GM21825 (cell line): ENCODE results near the gene FAP.

Experiments used
- ATAC-seq: cut with Tn5 transposase; IDR thresholded peaks from one replicate; pipeline ENCODE4 v1.9.1; 2021; ENCODE audit warnings: mild to moderate bottlenecking, moderate library complexity; ENCODE audit not compliant: unreplicated experiment

The FAP gene

DNA sequence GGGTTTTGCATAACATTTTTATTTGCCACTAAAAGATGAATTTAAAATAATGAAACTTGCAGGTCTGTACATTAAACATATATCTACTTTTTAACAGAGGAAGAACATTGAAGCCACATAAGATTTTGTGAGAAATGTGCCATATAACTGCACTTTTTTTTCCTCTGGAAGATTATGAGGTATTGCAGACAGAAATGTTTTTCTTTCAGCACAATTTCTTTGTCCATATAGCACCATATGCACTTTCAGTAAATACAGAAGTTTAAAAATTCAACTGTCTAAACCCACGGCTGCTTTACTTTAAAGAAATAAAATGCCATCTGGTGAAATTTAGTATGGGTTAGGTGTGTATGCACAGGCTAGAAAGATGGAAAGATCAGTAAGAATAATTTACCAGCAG is 470 bp upstream of the FAP start:
- ATAC-seq, result no peak

DNA sequence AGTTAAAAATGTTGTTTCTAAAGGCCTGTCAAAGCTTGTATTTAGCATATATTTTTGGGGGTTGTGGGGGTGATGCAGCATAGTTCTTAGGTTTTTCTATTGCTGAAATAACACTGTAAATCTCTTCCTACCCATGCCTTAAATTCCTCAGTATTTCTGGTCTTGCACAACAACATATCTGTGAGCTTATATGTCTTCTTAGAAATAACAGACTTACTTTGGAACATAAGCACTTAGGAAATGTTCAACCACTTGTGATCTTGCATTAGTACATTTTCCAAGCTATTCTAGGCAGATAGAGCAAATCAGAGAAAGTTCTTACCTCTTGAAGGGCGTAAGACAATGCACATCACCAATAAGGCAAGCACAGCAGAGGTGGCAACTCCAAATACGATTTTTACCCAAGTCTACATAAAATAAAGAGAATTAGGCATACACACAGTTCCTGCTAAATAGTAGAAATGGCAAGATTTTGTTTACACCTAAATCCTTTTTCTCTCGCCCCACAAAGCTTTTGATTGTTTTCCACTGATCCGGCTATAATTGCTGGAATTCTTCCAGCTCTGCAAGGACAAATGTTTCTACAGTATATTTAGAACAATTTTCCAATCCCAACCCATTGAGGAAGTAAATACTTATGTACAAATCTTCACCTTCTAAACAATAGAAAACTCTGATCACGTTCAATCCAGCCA is 512 bp downstream of the FAP start:
- no peak for ATAC-seq

DNA sequence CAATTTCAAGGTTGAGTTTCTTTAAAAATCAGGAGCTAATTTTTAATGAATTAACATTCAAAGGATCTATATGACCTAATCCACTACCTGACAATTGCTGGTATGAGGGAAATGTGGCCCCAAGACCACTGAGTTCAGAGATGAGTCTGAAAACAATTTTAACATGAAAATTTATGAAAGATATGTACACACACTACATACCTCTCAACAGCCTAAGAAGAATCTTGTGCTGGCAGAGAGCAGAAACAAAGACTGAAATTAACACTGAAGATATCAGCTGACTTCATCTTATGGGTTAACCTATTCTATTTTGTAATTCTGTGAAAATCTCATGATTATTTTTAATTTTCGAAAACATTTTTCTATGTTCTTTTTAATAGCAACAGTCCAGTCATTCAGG is 1.7 kb downstream of the FAP start:
- no peak for ATAC-seq

DNA sequence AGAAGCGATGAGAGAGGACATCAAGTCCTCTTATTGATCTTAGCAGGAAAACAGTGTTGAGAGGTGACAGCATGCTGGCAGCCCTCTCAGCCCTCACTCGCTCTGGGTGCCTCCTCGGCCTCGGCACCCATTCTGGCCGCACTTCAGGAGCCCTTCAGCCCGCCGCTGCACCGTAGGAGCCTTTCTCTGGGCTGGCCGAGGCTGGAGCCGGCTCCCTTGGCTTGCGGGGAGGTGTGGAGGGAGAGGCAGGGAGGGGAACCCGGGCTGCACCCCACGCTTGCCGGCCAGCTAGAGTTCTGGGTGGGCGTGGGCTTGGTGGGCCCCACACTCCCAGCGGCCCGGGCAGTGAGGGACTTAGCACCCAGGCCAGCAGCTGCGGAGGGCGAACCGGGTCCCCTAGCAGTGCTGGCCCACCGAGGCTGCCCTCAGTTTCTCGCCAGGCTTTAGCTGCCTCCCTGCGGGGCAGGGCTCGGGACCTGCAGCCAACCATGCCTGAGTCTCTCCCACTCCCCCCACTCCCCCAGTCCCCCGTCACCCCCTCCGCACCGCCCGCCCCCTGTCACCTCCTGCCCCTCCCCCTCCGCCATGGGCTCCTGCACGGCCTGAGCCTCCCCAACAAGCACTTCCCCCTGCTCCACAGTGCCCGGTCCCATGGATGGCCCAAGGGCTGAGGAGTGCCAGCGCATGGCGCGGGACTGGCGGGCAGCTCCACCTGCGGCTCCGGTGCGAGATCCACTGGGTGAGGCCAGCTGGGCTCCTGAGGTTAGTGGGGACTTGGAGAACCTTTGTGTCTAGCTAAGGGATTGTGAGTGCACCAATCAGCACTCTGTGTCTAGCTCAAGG is 8.4 kb downstream of the FAP start:
- ATAC-seq, result no peak

DNA sequence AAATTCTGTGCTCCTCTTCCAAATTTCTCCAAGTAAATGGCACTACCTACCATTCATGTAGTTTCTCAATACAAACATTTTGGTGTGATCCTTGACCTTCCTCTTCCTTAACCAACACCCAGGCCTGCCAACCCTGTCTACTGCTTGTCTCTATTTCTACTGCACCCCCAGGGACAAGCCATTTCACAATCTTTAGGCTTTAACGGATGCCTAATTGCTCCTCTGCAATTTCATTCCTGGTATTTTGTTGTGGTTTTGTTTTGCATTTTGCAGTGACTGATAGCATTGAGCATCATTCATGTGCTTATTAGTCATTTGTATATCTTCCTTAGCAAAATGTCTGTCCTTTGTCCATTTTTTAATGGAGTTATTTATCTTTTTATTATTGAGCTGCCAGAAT is 10.0 kb downstream of the FAP start:
- no peak for ATAC-seq

DNA sequence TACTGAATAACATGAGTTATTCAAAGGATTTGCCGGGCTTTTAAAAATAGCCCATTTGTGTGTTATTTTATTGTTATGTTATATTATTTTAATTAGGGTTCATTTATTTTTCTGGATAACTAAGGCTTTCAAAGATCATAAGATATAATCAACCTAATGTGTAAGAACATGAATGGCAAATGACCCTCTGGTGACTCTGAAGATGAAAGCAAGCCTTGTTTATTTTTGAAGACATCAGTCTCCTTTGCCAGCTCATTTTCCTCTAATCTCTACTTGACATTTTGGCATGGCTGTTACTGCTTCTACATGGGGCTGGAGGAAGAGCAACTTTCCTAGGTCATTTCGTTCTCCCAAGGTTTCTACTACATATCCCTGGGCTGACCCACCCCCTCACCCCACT is 10.6 kb downstream of the FAP start:
- ATAC-seq, result no peak

DNA sequence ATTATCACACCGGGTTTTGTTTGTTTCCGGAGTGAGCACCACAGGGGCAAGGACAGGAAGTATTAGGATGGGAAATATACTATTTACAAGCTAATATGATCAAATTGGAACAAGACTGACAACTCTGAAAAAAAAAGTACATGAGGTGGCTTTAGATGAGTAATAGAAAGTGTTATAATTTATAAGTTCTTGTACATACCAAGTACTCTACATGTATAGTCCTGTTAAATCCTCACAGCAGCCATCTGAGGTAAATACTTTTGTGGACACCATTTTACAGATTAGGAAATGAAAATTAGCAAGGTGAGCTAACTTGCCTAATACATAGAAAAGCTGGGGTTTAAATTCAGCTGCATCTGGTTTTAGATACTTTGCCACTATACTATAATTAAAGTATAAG is 11.2 kb downstream of the FAP start:
- no peak for ATAC-seq

DNA sequence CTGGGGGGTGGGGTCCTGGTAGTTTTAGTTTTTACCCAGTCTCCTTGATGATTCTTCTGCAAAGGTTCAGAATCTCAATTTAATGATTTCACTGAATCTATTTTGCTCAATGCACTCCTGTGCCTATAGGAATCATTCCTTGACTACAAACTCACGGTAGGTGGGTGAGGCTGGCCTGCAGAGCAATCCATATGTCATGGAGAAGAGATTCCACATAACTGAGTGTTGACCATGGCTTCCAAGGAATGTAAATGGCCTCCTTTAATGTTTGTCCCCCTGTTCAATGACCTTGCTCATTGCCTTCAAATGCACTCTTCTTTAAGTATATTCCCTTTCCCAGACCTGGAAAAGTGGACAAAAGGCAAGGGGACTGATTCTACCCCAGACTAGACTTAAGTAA is 12.5 kb downstream of the FAP start:
- ATAC-seq, result no peak

DNA sequence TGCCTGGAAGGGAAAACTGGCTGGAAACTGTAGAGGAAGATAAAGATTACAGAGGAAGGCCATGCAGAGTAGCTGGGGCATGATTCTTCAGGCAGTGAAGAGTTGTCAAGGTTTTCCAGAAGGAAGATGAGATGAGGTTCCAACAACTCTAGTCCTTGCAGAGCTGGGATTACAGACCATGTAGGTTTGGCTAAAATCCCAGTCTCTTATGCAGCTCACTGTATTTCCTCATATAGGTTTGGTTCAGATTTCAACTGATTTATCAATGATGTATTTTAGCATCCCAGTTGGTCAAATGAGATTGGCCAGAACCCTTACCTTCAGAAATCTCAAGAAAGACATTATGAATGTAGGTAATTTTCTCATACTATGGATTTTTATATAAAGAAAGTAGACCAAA is 16.4 kb downstream of the FAP start:
- no peak for ATAC-seq

DNA sequence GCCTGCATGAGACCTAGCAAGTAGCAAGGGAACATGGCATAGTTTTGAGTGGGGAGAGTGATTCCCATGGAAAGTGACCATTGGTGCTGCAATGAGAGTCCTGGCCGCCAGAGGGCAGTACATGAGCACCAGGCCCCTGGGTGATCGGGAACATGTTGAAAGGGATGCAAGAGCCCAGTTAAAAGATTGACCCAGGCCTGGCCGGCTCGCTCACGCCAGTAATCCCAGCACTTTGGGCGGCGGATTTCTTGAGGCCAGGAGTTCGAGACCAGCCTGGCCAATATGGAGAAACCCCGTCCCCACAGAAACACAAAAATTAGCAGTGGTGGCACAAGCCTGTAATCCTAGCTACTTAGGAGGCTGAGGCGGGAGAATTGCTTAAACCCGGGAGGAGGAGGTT is 22.2 kb downstream of the FAP start:
- ATAC-seq, result peak; percentile 93

DNA sequence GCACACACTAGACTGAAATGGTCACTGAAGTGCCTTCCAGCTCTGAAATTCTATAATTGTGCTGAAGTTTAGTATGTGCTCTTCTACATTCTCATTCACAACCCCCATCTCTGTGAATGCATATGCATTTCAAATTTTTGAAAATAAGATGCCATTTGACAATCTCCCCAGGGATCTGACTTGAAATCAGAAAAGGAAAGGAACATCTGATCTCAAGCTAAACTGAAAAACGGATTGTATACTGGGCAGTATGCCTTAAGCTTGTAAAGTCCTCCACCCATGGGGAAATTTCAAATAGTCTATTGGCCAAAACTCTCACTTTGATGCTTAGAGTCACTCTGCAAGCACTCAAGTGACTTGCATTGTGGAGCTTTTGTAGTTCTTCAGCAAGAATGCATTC is 22.9 kb downstream of the FAP start:
- ATAC-seq, result no peak

DNA sequence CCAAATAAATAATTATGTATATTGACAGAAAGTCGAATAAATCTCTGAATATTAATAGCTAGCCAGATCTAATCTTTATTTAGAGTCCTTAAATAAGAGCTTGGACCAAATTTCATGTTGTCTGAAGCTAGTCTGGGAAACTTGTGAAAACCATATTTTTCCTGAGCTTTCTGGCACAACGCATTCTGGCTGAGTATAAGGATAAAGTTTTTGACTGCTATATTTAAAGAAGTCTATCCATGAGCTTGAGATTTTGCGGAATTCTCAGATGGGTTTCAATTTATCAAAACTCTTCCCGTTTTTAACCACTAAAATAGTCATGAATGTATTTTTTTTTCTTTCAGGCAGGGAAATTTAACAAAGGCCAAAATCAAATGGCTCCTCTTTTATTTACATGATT is 23.8 kb downstream of the FAP start:
- no peak for ATAC-seq

DNA sequence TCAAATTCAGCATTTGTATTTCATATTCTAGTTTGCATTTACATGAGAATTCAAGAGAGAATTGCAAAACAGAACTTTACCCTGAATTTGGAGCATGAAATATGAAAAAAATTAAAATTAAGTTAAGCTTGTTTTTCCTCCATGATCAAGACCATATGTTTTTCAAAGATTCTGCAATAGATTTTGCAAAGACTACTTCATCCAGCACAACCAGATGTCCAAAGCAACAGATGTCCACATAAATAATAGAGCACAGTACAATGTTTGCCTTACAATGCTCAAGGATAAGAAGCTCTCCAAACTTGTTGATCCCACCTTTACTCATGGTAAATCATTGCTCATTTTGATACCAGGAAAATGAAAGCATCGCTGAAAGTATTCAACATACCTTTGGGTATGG is 25.6 kb downstream of the FAP start:
- ATAC-seq, result no peak

DNA sequence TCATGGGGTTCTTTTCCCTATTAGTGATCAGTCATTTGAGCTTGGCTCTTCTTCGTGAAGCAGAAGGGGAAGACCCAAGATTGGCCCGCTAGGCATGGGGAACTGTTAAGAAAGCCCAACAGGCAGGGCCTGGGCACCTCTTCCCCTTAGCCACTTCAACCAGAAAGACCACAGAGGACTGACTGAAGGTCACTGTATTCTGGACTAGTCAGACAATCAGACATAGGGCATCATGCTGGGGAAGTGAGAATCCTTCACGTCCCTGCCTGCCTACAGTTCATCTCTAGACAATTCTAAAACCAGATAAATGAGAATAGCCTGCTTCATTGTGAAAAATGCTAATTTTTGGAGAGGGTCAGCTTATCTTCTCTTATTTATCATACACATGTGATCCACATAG is 28.1 kb downstream of the FAP start:
- no peak for ATAC-seq

DNA sequence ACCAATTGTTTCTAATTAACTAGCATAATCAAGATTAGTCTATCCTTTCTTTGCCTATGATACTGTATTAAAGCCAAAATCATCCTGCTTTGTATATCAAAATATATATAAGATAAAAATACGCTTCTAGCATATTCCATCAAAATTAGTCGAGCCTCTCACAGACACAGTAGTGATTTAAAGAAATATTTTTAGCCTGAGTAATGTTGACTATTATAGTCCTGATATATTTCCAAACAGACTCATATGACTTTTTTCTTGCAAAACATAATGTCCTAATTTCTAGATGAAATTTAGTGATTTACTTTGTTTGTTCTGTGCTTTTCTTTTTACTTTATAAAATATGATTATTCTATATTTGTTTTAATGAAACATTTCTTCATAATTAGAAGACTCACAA is 30.9 kb downstream of the FAP start:
- no peak for ATAC-seq

DNA sequence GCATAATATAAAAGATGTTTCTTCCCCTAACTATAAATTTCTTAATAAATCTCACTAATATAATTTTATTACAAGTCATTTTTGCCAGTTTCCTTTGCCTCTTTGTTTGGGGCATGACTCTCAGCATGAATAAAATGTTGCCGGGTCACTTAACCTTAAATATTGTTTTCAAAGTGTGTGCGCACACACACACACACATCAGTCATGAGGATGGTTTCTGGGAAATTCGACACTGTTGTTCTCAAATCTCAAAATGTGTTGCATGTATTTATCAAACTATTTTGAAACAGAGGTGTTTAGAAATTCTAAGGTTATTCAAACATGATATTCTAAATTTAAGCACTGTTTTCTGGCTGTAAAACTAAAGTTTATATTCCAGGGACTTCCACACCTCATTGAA is 31.5 kb downstream of the FAP start:
- ATAC-seq, result no peak

DNA sequence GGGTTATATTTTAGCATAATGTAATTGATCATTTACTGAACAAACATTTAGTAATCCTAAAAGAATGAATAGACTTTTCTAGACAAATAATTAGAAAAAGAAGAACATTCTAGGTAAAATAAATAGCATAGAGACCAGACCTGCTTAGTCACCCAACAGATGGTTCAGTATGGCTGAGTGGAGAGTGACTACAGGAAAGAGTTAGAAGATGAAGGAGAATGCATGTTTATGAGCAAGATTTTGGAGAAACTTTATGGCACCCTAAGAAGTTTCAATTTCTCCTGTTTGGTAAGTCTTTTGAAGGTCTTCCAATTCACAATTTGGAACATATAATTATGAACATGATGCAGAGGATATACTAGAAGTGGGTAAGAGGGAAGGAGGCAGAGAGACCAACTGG is 32.9 kb downstream of the FAP start:
- no peak for ATAC-seq

DNA sequence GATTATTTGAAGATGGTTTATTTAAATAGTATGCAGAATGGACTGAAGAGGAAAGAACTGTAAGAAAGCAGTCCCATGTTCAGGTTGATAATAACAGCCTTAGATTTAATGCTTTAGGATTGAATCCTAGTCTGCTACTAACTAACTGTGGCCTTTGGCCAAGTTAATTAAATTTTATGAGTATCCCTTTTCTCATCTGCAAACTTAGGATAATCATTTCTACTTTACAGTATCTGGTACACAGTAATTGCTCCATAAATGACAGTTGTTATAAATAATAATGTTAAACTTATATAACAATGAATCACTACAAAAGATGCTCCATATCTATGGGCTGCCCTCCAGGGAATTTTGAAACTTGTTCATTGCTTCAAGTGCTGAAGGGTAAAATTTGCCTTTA is 41.0 kb downstream of the FAP start:
- no peak for ATAC-seq

DNA sequence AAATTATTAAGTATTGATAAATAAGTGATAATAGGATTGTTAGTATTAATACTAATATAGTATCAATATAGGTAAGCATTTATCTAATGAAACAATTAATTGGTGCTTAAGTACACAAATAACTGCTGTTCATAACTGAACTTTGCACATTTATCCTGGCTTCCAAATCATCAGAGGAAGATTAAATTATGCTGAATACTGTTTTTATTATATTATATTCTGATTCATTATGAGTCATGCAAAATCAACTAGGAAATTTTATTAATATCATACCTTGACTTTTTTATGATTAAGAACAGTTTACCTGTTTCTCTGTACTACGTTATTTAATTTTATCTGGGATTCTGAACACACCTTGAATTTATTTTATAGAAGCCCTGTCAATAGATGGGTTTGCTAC is 42.6 kb downstream of the FAP start:
- ATAC-seq, result no peak

DNA sequence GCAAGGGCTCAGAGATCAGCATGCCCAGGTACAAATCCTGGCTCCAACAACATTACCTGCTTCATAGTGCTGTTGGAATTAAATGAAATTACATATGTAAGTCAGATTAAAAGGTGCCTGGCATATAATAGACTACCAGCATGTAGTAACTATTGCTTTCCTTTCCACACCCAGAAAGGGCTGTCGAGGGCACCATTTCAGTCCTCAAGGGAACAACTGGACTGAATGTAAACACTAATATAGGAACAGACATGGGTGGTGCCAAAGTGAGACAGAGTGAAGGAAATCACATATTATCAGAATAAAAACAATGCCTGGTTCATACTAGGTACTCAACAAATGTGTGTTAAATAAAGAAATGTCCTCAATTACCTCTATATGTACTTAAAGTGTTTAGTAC is 43.3 kb downstream of the FAP start:
- no peak for ATAC-seq

DNA sequence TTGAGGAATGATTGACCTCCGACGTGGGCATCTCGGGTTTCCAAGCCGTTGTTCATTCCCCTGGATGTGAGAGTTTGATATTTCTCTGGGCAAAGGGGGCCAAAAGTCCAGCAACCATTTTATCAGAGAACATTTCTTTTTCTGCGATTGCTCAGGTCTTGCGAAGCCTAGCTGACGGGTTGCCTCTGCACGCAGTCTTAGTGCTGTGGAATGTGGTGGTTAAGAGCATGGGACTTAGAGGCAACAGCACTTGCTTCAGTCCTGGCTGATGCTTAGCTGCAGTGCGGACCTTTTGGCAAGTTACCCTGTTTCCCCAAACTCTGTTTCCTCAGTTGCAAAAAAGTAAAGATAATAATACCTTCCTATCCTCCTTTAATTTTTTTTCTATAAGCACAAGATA is 45.0 kb downstream of the FAP start:
- ATAC-seq, result no peak

DNA sequence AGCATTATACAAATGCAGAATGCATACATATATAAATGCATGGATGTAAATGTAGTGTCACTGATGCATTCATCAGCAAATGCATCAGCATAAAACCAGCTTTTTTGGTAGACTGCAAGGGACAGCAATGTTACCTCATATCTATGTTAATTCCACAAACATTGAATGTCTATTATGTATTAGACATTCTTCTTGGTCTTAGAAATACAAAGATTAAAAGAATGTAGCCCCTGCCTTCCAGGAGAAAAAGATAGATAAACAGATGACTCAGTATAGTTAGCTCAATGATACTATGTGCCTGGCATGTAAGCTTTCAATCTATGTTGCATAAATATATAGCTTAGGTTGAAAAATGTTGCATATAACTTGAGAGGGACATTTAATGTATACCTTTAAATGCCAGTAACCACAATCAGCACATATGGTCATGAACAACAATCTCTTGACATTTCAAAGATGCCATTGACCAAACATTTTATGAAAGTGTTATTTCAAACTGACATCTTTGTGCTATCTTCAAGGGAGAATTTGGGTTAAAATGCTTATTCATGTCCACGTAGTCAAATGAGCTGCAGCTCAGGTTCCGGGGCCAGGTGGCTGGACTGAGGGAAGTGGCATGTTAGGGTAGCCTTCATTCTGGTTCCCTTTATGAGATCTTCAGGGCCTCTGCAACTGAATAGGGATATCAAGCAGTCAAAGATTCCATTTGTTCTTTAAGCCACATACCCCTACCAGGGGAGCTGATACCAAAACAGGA is 46.0 kb downstream of the FAP start:
- no peak for ATAC-seq
